HG02623 (cell line): ENCODE data around the gene ADGRB3.
"Not testable (repeated sequence)": the region's sequence is repeated elsewhere in the genome, so short reads cannot be mapped to it uniquely, and the experiment has no call there.

Experiments
- ATAC-seq: cut with Tn5 transposase; IDR thresholded peaks from one replicate; pipeline ENCODE4 v1.9.1; 2021; ENCODE audit warnings: moderate library complexity; ENCODE audit not compliant: unreplicated experiment

ADGRB3 gene

DNA sequence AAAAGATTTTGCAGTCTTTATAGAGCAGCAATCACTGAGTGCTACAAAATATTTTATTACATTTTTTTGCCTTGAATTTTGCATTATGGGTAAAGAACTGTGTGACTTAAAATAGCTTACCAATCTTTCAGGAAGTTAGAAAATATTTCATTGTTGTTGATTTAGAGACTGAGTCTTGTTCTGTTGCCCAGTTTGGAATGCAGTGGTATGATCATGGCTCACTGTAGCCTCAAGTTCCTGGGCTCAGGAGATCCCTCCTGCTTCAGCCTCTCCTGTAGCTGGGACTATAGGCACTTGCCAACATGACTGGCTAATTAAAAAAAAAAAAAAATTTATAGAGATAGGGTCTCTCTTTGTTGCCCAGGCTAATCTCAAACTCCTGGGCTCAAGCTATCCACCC lies 100.8 kb downstream of the ADGRB3 start:
- ATAC-seq: no peak

DNA sequence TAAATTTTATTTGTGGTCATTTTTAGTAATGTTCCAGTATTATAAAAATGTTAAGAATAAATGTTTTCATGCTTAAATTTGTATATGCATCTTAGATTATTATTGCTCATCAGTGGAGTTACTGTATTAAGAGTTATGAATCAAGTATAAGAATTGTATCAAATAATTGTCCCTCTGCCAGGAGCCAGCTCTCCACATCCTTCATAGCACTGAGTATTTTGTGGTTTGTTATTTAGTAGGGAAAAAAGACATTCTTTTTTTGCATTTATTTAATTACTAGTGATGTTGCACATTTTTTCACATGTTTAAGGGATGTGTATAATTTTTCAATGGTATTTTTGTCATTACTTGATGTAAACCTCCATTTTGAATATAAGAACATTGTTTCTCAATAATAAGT lies 102.0 kb downstream of the ADGRB3 start:
- no peak for ATAC-seq

- no peak for ATAC-seq
Measured at GRCh38 chr6:68738039-68738438, 103.0 kb downstream of the ADGRB3 start.

- no peak for ATAC-seq
Measured at GRCh38 chr6:68740828-68741500, 105.9 kb downstream of the ADGRB3 start.

- no peak for ATAC-seq
Measured at GRCh38 chr6:68741501-68742386, 106.7 kb downstream of the ADGRB3 start.

DNA sequence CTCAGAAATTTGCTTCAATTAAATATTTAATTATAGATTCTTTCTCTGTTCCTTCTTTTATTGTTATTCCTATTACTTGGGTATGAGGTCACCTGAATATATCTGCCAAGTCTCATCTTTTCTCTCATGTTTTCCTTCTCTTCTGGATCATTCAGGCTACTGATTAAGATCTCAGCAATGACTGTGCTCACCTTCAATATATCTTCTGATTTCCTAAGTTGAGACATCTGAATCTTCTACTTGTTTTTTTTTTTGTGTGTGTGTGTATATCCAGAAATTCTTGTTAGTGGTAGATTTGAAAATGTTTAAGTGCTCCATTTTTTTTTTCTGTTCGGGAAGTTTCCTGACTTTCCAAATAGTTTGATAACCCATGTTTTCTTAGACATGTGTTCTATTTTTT lies 108.0 kb downstream of the ADGRB3 start:
- no peak for ATAC-seq

DNA sequence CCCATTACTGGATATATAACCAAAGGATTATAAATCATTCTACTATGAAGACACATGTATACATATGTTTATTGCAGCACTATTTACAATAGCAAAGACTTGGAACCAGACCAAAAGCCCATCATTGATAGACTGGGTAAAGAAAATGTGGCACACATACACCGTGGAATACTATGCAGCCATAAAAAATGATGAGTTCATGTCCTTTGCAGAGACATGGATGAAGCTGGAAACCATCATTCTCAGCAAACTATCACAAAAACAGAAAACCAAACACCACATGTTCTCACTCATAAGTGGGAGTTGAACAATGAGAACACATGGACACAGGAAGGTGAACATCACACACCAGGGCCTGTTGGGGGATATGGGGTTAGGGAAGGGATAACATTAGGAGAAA lies 109.3 kb downstream of the ADGRB3 start:
- not testable (repeated sequence) for ATAC-seq

GRCh38 chr6:68746376-68746775 lies 111.3 kb downstream of the ADGRB3 start:
- ATAC-seq: no peak

GRCh38 chr6:68747110-68747790 lies 112.2 kb downstream of the ADGRB3 start:
- ATAC-seq: no peak

- ATAC-seq: not testable (repeated sequence)
Measured at GRCh38 chr6:68747832-68748231, 112.8 kb downstream of the ADGRB3 start.

DNA sequence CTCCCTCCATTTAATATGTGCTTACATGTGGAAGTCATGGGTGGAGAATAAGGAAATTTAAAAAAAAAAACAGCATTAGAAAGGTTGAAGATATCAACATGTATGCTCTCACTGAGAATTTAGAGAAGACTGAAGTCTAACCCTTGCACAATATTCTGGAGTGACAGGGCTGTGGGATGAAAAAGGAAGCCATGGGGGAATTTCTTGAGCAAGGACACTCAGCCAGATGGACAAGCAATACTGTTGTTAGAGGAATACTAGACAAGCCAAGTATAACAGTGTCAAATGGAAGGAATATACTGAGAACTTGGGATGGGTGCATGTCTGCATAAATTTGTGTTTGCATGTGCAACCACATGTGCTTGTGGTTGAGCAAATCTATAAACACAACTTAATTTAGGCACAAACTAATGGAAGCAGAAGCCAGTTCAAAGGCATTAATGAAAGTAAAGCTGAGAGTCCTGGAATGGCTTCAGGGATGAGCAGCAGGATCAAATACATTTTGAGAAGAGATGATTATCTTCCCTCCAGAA lies 119.7 kb downstream of the ADGRB3 start:
- no peak for ATAC-seq

- ATAC-seq: no peak
Measured at GRCh38 chr6:68756454-68757375, 121.6 kb downstream of the ADGRB3 start.

DNA sequence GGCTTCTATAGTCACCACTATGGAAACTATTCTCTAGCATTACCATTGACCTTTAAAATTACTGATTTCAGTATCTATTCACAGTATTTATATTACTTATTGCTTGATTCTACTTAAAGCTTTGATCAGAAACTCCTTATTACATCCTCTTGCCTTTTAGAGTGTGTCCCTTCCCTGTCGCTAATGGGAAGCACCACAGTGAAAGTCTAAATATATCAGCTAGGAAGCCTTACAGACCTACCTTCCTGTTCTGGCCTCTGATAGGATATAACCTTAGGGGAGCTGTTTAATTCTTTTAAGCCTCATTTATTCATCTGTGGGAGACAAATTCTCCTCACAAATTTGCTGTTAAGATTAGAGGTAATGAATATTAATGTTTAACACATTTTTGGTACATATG lies 122.7 kb downstream of the ADGRB3 start:
- ATAC-seq: no peak

DNA sequence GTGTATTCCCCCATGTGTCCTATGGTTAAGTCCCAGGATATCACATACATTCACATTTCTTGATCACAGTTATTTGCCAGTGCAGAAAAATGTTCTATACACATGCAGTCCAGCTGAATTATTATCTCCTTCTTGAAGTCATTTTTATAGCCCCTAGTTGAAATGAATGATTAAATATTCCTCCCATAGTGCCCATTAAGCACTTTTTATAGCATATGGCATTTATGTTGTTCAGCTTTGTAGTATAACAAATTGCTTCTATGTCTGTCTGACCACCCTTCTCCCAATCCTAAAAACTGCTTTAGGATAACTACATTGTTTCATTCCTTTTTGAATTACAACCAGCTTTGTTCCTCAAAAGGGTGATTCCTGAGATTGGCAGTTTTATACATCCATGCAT lies 123.5 kb downstream of the ADGRB3 start:
- no peak for ATAC-seq

DNA sequence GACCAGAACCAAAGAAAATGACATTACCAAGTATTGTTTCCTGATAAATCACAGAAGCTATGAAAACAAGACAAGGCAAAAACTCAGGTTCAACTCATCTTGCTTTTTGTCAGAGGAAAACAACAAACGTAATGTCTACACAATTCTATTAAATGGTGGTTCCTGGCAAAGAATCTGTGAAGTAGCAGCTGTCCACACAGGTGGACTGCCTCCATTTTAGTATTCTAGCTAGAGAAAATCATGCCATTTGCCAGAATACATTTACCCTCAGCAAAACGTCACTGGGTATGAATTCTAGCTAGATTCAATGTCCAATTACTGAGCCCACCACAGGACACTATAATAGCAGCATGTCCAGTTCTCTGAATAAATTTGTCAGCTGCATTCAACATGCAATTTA lies 125.4 kb downstream of the ADGRB3 start:
- no peak for ATAC-seq

DNA sequence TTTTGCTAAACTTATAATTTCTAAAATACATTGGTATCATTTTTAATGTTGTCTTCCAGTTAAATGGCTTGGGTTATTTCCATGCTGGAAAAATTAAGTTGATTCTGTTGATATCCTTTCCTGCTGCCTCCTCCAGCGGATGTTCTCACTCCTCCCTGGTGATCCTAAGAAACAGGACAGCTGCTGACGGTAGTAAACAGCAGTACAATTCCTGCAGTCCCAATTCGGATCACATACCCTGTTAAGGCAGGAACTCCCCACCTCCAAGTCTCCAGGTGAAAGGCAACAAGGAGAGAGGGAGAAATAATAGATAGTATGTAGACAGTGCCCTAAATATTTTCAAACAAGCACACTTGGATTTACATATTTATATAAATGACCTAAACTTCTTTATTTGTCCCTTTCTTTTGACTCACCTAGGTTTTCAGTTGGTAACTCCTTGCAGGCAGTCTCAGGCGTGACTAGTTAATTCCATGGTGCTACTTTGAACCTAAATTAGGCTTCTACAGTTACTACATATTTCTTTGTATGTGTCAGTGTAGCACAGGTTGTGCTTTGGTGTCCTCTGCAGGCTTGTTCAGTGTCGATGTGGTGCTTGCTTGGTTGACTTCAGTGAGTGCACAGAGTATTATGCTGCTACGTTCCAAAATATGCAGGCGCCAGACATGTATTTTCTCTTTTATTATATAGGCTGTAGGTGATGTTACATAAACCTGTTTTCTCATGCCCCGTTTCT lies 126.0 kb downstream of the ADGRB3 start:
- no peak for ATAC-seq

- no peak for ATAC-seq
Measured at GRCh38 chr6:68761985-68762384, 126.9 kb downstream of the ADGRB3 start.

DNA sequence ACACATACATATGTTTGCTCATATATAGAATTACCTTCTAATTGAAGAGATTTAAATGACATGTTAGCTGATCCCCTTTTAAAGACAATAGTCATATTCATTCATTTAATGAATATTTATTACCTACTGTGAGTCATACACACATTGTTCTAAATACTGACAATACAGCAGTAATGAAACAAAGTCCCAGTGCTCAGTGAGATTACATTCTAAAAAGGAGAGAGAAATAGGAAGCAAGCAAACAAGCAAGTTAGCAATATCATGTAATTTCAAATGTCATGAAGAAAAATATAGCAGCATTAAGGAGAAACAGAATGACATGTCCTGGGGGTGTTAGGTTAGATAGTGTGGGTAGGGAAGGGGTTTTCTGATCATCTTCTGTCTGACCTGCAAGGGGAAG lies 136.3 kb downstream of the ADGRB3 start:
- ATAC-seq: no peak

DNA sequence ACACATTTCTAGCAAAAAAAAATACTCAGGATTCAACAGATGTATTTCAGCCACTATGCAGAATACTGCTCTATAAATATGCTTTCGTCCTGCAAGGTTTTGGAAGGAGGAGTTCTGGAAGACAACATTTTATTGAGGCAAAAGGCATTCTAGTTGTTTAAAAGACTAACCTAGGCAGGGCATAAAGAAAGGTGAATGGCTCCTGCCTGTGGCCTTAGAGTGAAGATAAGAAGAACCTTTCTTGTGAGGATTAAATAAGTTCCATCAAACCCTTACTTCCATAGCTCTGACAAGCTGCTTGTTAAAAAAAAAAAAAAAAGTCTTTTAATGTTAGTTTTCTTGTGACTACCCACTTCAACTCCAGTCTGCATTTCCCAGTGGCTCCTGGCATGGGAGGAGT lies 139.8 kb downstream of the ADGRB3 start:
- no peak for ATAC-seq

DNA sequence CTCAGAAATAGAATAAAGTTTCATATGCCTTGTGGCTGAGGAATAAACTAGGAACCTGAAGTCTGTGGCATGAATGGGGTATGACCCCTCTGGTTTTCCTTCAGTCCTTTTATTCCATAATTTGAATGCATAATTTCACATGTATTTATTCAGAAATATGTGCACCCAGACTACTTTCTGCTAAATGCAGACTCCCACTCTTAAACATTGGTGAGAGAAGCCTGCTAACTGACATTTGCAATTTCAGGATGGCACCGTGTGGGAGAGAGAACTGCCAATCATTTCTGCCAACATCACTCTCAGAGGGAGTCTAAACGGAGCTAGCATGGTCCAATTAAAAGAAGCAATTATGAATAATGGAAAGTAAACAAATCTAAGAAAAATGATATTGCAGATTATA lies 141.3 kb downstream of the ADGRB3 start:
- no peak for ATAC-seq
